MCF 10A (cell line): ENCODE measurements around the gene TMEM259. TPM values are rescaled to one million over a fixed set of nuclear protein-coding genes. Genes with fewer than 3 reads are reported as not detected.

Source experiments
- BruUV-seq: library from RNA; stranded (reverse); fragments of 400-500 nt; replicated peaks from 2 replicates; lab custom pipeline; 2021; lab: Mats Ljungman, UMichigan
- CTCF ChIA-PET: fragments of 300-600 bp; sonication (Branson Sonifier 250); formaldehyde crosslinking; extraction: SDS; loops from one replicate; lab custom pipeline; 2021; ENCODE audit warnings: antibody characterized with exemption, inconsistent platforms; lab: Yijun Ruan, JAX
- POLR2A ChIA-PET: fragments of 300-600, 350-650 bp; sonication (Branson Sonifier 250); formaldehyde crosslinking; extraction: SDS; loops from one replicate; lab custom pipeline; 2020; ENCODE audit warnings: antibody characterized with exemption, inconsistent platforms; lab: Yijun Ruan, JAX
- DNase-seq: peaks from one replicate; pipeline ENCODE4 v3.0.0-alpha.2; 2018; ENCODE audit not compliant: unreplicated experiment
- H3K27ac Mint-ChIP-seq: one replicate; pipeline ENCODE4 v1.8.0; 2022; ENCODE audit warnings: mild to moderate bottlenecking, low read depth, mixed read lengths; ENCODE audit not compliant: unreplicated experiment
- H3K27me3 Mint-ChIP-seq: one replicate; pipeline ENCODE4 v1.8.0; 2022; ENCODE audit warnings: mixed read lengths; ENCODE audit not compliant: insufficient read depth, unreplicated experiment
- H3K36me3 Mint-ChIP-seq: one replicate; pipeline ENCODE4 v1.8.0; 2022; ENCODE audit warnings: mild to moderate bottlenecking, moderate library complexity, mixed read lengths; ENCODE audit not compliant: insufficient read depth, unreplicated experiment
- H3K4me1 Mint-ChIP-seq: one replicate; pipeline ENCODE4 v1.8.0; 2022; ENCODE audit warnings: mixed read lengths; ENCODE audit not compliant: insufficient read depth, unreplicated experiment
- H3K4me3 Mint-ChIP-seq: one replicate; pipeline ENCODE4 v1.8.0; 2022; ENCODE audit warnings: mild to moderate bottlenecking, moderate library complexity, mixed read lengths; ENCODE audit not compliant: unreplicated experiment
- H3K9me3 Mint-ChIP-seq: one replicate; pipeline ENCODE4 v1.8.0; 2022; ENCODE audit warnings: mixed read lengths; ENCODE audit not compliant: unreplicated experiment
- CTCF ChIP-seq: fragments of 200-600 bp; IDR thresholded peaks from one replicate; pipeline ENCODE4 v1.8.0; 2022; ENCODE audit warnings: antibody characterized with exemption, mild to moderate bottlenecking; ENCODE audit not compliant: unreplicated experiment
- intact Hi-C: fragments of 100-400 bp; cut with micrococcal nuclease; formaldehyde crosslinking; loops from 2 replicates; pipeline ENCODE4 v1.14.1; 2022
- total RNA-seq: library from RNA; stranded (reverse); gene quantifications from 2 replicates; pipeline ENCODE4 v1.2.3, GENCODE V29; 2022

Gene TMEM259
- total RNA-seq, 1 experiment from 2014 or later = 130 TPM

DNA sequence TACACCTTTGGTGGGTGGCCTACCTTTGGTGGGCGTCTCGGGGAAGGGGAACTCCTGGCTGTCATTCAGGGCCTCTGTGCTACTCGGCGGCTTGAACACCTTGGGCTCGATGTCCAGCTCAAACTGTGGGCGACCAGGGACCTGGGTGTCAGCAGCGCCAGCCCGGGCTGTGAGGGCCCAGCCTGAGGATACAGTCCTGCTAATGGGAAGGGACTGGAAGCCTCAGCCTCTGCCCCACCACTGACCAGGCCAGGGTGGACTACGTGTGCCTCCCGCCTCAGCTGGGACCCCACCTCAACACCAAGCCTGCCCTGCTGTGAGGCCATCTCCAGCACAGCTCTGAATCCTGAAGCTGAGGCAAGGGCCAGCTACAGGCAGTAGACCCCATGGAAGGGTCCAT lies 7.7 kb downstream of the TMEM259 start:
- ChIA-PET POLR2A (no interaction called here), CTCF (interaction anchor here (0.9 to 1.4 kb wide), 2 partner anchors 9 to 31 kb away, joined by 3 to 5 read pairs; no protein-coding TSS in a partner anchor)
- no peak overlapping the region for H3K4me3 Mint-ChIP-seq
- no peaks in the 10 kb centered on the region for H3K9me3 Mint-ChIP-seq
- no peaks in the 10 kb centered on the region for H3K27me3 Mint-ChIP-seq
- DNase-seq = no peak
- H3K27ac Mint-ChIP-seq = no peak overlapping the region
- no peak for TF ChIP-seq CTCF
- intact Hi-C loops = no loop called here
- peaks cover 17% of the 10 kb centered on the region for H3K4me1 Mint-ChIP-seq
- no TSS peak for BruUV-seq
- peaks cover 39% of the 10 kb centered on the region for H3K36me3 Mint-ChIP-seq

DNA sequence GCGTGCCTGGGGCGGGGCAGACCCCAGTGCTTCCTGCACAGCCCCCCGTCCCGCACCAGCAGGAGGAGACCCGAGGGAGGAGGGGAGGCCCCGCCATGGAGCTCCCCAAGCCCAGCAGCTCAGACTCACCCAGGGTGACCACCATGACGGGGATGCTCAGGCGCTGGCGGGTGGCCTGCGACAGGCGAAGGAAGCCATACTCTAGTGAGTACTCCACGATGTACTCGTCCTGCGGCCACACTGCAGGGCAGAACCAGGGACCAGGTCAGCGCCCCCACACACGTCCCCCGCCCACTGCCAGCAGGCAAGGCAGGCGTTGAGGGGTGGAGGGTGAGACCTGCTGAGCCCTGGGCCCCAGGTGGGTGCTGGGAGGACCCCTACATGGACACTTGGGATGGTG lies 8.6 kb downstream of the TMEM259 start:
- Mint-ChIP-seq H3K36me3 (peaks cover 35% of the 10 kb centered on the region), H3K27ac (no peak overlapping the region), H3K9me3 (no peaks in the 10 kb centered on the region), H3K4me1 (peaks cover 9% of the 10 kb centered on the region), H3K4me3 (no peak overlapping the region), H3K27me3 (no peaks in the 10 kb centered on the region)
- DNase-seq = no peak
- intact Hi-C loops = no loop called here
- CTCF ChIA-PET = interaction anchor here (1.4 kb wide), 1 partner anchor 8 kb away, joined by 5 read pairs; no protein-coding TSS in a partner anchor
- no peak for TF ChIP-seq CTCF
- BruUV-seq = no TSS peak
- POLR2A ChIA-PET = no interaction called here

DNA sequence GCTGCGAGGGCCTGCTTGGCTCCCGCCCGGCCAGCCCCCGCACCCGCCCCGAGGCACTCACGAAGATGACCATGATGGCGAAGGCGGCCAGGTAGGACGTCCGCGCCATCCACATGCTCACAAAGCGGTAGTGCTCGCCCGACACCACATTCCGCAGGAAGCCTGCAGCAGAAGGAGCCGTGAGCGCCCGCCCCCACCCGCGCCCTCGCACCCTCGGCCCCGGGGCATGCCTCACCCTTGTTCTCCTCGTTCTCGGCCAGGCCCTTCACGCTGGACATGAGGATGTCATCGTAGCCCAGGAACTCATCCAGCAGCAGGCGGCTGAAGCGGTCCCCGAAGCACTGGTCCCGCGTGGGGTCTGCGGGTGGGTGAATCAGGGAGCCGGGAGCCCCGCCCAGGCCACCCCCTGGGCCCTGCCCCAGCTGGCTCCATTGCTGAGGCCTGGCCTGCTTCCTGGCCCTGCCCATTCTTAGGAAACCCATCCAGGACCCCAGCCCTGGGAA lies 9.0 kb downstream of the TMEM259 start:
- CTCF ChIA-PET = interaction anchor here (1.4 kb wide), 1 partner anchor 8 kb away, joined by 5 read pairs; no protein-coding TSS in a partner anchor
- peaks cover 4% of the 10 kb centered on the region for H3K4me1 Mint-ChIP-seq
- POLR2A ChIA-PET = no interaction called here
- peaks cover 30% of the 10 kb centered on the region for H3K36me3 Mint-ChIP-seq
- no peak for TF ChIP-seq CTCF
- no peak for DNase-seq
- intact Hi-C loops = no loop called here
- no peak overlapping the region for H3K4me3 Mint-ChIP-seq
- no peaks in the 10 kb centered on the region for H3K27me3 Mint-ChIP-seq
- H3K9me3 Mint-ChIP-seq = no peaks in the 10 kb centered on the region
- no peak overlapping the region for H3K27ac Mint-ChIP-seq
- BruUV-seq = no TSS peak

DNA sequence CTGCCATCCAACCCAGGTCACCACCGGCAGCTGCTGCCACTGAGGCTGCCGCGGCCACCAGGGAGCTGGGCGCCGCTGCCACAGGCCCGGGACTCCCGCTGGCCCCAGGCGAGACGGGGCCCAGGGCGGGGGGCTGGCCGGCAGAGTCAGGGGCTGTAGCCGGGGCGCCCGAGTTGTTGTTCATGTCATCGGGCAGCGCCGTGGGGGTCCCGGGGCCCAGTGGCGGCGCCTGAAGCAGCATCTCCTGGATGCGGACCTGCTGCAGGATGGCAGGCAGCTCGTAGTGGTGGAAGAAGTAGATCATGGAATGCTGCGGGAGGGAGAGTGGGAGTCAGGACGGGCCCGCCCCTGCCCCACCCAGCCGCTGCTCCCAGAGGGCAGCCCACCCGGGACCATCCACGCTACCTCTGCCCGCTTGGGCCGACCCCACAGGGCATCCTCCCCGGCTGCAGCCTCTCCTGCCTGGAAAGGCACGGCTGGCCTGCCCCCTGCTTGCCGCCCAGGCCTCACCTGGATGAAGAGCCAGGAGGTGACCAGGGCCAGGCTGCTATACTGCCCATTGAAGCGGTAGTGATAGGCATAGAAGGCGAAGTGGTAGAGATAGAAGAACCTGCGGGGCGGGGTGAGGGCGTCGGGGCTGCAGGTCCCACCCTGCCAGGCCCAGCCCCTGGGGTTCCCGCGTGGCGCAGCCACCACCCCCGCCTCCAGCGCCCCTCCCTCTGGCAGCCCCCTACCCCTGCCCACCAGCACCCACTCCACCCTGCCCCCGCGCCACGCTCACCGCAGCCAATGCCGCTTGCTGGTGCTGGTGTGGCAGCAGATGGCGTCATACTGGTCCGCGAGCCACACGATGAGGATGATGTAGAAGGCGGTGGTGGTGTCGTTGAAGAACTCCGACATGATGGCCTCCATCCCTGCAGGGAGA lies 10.1 kb downstream of the TMEM259 start:
- ChIA-PET POLR2A (interaction anchor here (1.0 to 1.4 kb wide), 2 partner anchors 9 to 15 kb away, joined by 3 read pairs; no protein-coding TSS in a partner anchor), CTCF (interaction anchor here (1.2 kb wide), 1 partner anchor 9 kb away, joined by 3 read pairs; no protein-coding TSS in a partner anchor)
- peaks cover 20% of the 10 kb centered on the region for H3K36me3 Mint-ChIP-seq
- H3K9me3 Mint-ChIP-seq = no peaks in the 10 kb centered on the region
- H3K27ac Mint-ChIP-seq = no peak overlapping the region
- H3K4me3 Mint-ChIP-seq = no peak overlapping the region
- intact Hi-C loops = no loop called here
- no TSS peak for BruUV-seq
- no peak for DNase-seq
- no peaks in the 10 kb centered on the region for H3K27me3 Mint-ChIP-seq
- TF ChIP-seq CTCF = no peak
- H3K4me1 Mint-ChIP-seq = no peaks in the 10 kb centered on the region
